Neutrophil (primary cell): ENCODE measurements around the gene KIF25.

ENCODE experiments used
- H3K27ac ChIP-seq: fragments of 200-600 bp; sonication (generic); 2 replicates; pipeline ENCODE4 v1.5.1; 2016; ENCODE audit warnings: mild to moderate bottlenecking, moderate library complexity
- H3K27me3 ChIP-seq: fragments of 200-600 bp; sonication (generic); 2 replicates; pipeline ENCODE4 v1.6.0; 2016; ENCODE audit warnings: mild to moderate bottlenecking
- H3K36me3 ChIP-seq: fragments of 200-600 bp; sonication (generic); 2 replicates; pipeline ENCODE4 v1.5.1; 2017
- H3K4me1 ChIP-seq, 2 experiments: fragments of 200-600 bp in 1 of 2; sonication (generic) in 1 of 2; 1 replicate in 1 of 2; 2 replicates in 1 of 2; pipeline versions ENCODE4 v1.5.1 to v1.6.1; 2013 to 2016; ENCODE audit warnings: low read depth in 1 of 2, low read length in 1 of 2, mild to moderate bottlenecking in 1 of 2, moderate library complexity in 1 of 2; ENCODE audit not compliant: control insufficient read depth in 1 of 2, insufficient read depth in 1 of 2
- H3K4me3 ChIP-seq, 2 experiments: fragments of 200-600 bp in 1 of 2; sonication (generic) in 1 of 2; 1 replicate in 1 of 2; 2 replicates in 1 of 2; pipeline ENCODE4 v1.5.1; 2013 to 2016; ENCODE audit warnings: low read depth in 1 of 2, low read length in 1 of 2, mild to moderate bottlenecking in 1 of 2, moderate library complexity in 1 of 2
- H3K9me3 ChIP-seq: fragments of 200-600 bp; sonication (generic); 2 replicates; pipeline ENCODE4 v1.5.1; 2016
- CTCF ChIP-seq: fragments of 200-600 bp; sonication (generic); IDR thresholded peaks from 2 replicates; pipeline ENCODE4 v1.5.1; 2016; ENCODE audit warnings: antibody characterized with exemption

The KIF25 gene

DNA sequence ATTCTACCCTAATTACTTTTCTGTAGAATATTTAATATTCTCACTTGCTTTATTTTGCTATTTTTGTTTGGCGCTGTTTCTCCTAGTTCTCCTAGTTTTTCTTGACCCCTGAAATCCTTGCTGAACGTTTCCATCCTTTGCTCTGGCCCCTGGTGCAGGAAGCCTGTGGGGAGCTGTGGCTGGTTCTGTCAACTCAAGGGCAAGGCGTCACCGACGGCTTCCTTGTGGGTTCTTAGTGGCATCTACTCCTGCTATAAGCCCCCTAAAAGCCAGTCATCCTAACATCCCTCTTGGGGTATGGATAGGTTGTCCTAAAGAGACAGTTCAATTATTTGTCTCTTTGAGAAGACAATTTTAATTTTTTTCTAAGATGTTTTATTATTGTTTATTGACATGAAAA lies 36.9 kb upstream of the KIF25 start:
- no peak for TF ChIP-seq CTCF
- Histone ChIP-seq H3K27me3 (no peaks in the 10 kb centered on the region), H3K36me3 (no peaks in the 10 kb centered on the region), H3K9me3 (no peaks in the 10 kb centered on the region), H3K4me3 (no peak overlapping the region), H3K27ac (no peak overlapping the region), H3K4me1 (no peaks in the 10 kb centered on the region)

DNA sequence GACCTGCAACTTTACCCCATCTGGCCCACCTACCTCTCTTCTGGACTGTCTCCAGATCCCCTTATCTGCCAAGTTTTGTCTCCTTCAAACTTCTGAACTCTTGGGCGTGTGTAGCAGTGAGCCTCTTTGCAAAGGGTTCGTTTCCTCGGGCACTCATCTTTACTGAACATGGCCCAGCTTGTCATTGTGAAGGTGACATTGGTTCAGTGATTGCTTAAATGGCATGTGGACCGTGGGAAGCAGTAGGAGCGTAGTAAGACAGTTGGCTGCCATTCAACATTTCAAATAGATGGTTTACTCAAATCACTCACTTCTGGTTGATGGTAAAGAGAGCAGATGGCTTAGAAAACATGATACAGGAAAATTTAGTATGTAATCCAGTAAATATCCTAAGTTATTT lies 34.8 kb upstream of the KIF25 start:
- Histone ChIP-seq H3K27me3 (no peaks in the 10 kb centered on the region), H3K4me1 (no peaks in the 10 kb centered on the region), H3K4me3 (no peak overlapping the region), H3K27ac (no peak overlapping the region), H3K9me3 (no peaks in the 10 kb centered on the region), H3K36me3 (no peaks in the 10 kb centered on the region)
- no peak for TF ChIP-seq CTCF

DNA sequence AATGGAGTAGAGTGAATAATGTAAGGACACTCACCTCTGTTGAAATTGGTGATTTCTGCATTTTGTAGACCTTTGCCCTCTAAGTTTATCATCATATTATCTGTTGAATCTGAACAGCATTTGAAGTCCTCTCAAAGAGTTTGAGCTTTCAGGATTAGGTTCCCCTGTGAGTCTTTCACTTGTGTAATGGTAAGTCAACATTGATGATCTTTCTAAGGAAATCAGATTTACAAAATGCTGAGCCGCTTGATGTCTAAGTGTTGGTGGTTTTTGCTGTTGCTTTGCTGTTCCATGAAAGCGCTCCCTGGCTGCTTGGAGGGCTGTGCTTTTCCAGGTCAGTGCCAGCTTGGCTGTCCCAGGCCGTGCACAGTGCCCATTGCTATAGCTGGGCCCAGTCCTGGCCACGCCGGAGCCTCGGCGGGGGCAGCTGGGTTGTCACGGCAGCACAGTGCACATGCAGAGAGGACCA lies 33.8 kb upstream of the KIF25 start:
- Histone ChIP-seq H3K9me3 (no peaks in the 10 kb centered on the region), H3K4me3 (no peak overlapping the region), H3K27me3 (no peaks in the 10 kb centered on the region)

DNA sequence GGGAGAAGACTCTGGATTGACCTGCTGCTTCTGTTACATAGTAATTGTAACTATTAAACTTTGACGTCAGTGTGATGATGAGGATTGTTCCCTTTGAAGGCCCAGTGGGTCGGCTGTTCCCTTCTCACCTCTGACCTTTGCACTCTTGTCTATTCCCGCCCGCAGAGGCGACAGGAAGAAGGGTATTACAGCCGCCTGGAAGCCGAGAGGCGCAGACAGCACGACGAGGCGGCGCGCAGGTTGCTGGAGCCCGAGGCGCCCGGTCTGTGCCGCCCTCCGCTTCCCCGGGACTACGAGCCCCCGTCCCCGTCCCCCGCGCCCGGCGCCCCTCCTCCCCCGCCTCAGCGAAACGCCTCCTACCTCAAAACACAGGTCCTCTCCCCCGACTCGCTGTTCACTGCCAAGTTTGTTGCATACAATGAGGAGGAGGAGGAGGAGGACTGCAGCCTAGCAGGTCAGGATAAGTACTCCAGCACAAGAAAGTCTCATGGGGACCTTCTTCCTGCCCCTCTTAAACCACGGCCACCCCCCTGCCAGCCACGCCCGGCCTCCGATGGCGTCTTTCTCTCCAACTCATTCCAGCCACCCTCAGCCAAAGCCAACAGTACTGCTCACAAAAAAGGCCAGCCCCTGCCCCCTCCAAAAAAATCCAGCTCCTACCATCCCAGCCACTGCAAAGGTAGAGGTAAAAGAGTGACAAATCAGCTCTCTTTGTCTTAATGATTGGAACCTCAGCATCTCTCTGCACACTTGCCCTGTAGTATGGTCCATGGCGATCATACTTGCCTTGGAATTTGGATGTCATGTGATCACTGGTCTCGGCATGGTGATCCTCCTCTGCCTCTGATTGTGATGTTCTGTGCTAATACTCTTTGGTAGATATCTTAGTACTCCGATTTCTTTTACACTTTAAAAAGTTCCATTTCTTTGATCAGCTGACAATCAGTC lies 31.6 kb upstream of the KIF25 start:
- Histone ChIP-seq H3K9me3 (no peaks in the 10 kb centered on the region), H3K27me3 (no peaks in the 10 kb centered on the region), H3K27ac (no peak overlapping the region), H3K4me3 (no peak overlapping the region), H3K36me3 (no peaks in the 10 kb centered on the region), H3K4me1 (no peaks in the 10 kb centered on the region)
- no peak for TF ChIP-seq CTCF

More for the DNA sequence above, 33.8 kb upstream of the KIF25 start:
- no peak for TF ChIP-seq CTCF
- H3K27ac ChIP-seq: no peak overlapping the region
- H3K36me3 ChIP-seq: no peaks in the 10 kb centered on the region
- no peaks in the 10 kb centered on the region for H3K4me1 ChIP-seq

- no peak for TF ChIP-seq CTCF
- H3K4me1 ChIP-seq: no peaks in the 10 kb centered on the region
- no peak overlapping the region for H3K4me3 ChIP-seq
- H3K36me3 ChIP-seq: no peaks in the 10 kb centered on the region
- H3K9me3 ChIP-seq: no peaks in the 10 kb centered on the region
- no peak overlapping the region for H3K27ac ChIP-seq
- H3K27me3 ChIP-seq: no peaks in the 10 kb centered on the region
These were observed 30.9 kb upstream of the KIF25 start for GRCh38 chr6:167966540-167966905.
